ENCODE results near the gene INSR.
A peak's percentile ranks its signal among the peaks of the same experiment; 100 is the strongest.

Gene INSR

DNA sequence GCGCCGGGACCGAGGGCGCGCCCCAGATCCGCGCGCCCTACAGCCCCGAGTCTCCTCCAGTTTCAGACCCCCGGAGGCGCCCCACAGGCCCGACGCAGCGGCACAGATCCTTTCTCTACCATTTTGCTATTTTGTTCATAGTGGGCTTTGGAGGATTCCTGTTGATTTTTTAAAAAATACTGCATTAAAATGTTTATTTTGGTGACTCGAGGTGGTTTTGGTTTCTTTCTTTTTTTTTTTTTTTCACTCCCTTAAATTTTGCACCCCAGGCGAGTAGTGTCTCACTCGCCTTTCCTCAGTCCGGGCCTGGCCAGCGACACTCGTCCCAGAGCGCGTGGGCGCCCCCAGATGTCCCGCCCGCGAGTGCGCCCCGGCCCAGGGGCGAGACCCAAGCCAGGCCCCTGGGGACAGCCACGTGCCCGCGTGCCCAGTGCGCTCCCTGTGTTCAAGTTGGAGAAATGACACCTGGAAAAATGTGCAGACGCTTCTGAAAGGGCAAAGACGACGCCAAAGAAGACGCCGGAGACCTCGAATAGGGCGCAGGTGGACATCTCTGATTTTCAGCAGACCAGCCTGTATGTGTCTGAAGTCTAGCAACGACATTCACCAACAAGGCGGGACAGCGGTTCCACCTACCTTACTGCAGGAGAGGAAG is 471 bp upstream of the INSR start:
- no peak for DNase-seq

DNA sequence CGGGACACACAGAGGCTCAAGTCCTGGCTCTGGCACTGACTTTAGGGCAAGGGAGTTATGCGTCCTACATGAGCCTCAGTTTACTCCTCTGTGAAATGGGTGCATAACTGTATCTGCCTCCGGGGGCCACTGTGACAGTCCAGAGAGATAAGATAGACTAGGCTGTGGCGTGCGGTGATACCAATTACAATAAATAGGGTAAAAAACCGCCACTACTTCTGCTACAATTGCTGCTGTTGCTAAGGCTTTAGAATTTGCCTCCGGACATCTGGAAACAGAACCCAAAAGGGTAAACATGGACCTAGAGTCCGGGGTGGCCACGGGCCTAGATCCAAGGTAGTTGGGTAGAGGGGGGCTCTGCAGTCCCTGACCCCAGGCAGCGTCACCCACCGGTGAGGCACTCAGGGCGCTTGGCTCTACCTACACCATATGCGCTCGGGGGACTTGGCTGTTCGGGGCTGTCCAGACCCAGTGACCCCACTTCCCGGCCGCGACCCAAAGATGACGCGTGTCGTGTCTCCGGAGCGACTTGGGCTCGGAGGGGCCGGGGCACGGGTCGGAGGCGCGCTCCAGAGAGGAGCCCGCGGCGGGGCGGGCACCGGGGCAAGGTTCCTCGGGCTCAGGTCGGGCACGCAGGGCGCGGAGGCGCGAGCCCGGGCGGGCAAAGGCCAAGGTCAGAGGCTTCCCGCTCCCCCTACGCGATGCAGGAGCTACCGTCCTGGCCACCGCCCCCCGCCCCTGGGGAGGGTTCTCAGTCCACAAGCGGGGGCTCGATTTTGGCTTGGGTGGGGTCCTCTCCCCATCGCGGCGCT is 1.1 kb downstream of the INSR start:
- no peak for DNase-seq

DNA sequence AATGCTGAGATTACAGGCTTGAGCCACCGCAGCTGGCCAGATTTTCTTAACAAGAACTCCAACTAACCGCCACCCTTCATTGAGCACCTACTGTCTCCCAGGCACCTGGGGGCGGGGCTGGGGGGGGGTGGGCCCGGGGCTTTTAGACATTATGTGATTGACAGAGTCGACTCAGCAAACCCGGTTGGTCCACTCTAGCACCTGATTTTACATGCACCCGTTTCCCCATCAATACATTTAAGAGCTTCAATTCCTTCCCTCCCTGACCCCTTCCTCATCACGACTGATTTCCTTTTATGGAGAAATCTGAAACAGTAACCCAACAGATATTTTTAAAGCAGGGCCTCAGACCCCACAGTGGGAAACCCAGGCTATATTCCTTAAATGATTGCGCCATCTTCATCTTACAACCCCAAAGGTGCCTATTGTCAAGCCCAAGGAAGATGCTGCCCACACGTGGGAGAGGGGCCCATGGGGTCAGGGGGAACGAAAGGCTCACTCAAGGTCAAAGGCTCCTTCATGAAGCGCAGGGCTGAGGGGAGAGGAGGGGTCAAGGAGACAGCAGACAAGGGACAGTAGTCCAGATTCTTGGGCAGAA is 1.8 kb downstream of the INSR start:
- no peak for DNase-seq

- DNase-seq = no peak
Observed at GRCh38 chr19:7288977-7289376, 5.2 kb downstream of the INSR start.

DNA sequence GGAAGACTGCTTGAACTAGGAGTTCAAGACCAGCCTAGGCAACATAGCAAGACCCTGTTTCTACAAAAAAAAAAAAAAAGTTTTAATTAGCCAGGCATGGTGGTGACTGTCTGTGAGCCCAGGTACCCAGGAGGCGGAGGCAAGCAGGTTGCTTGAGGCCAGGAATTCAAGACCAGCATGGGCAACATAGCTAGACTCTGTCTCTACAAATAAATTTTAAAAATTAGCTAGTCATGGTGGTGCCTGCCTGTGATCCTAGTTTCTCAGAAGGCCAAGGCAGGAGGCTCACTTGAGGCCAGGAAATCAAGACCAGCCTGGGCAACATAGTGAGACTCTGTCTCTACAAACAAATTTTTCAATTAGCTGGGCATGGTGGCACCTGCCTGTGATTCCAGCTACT is 6.1 kb downstream of the INSR start:
- no peak for DNase-seq

DNA sequence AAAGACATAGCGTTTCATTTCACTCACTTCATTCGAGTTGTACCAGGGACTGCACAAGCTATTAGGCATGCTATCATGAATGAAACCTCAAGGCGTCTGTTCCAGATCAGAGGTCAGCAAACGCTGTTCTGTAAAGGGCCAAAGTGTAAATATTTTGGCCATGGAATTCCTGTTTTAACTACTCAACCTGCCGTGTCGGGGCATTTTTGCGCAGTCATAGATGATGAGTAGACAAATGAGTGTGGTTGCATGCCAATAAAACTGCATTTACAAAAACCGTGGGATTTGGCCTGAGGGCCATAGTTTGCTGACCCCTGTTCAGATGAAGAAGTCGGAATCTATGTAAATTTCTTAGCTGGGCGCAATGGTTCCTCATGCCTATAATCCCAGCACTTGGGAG is 6.5 kb downstream of the INSR start:
- DNase-seq = no peak

DNA sequence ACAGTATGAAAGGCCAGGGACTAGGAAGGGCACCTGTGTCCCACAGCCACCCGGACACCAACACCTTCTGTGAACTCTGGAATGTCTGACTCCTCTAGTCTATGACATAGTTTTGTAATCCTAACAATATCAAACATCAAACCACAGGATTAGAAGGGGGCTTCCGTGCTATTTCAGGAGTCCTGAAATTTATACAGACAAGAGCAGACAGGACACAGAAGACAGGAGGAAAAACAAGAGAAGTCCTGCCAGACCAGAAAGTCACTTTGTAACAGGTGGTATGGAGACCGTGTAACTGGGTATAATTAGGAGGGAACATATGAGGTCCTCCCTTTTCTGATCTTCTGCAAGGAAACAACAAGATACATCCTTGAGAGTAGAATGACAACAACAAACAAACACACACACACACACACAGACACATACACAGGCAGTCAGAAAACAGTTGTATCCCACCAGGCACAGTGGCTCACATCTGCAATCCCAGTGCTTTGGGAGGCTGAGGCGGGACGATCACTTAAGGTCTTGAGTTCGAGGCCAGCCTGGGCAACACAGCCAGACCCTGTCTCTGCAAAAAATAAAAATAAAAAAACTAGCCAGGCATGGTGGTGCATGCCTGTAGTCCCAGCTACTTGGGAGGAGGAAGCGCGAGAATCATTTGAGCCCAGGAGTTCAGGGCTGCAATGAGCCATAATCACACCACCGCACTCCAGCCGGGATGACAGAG is 13.1 kb downstream of the INSR start:
- no peak for DNase-seq

GRCh38 chr19:7272856-7273578 is 21.2 kb downstream of the INSR start:
- DNase-seq = peak; percentile 84

- no peak for DNase-seq
Observed at GRCh38 chr19:7268705-7269098, 25.5 kb downstream of the INSR start.

- peak; percentile 91 for DNase-seq
Observed at GRCh38 chr19:7267792-7268704, 26.2 kb downstream of the INSR start.

DNA sequence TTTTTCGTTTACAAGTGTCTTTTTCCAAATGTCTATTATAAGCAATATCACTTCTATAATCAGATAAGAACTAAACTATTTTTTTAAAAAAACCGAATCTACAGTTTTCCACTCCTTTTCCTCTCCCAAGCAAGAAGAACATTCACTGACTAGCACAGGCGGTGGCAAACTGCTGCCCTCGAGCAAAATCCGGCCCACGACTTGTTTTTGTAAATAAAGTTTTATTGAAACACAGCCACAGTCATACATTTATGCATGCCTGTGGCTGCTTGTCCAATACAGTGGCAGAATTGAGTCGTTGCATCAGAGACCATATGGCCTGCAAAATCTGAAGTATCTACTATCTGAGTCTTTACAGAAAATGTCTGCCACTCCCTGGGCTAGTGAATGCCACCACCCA is 27.4 kb downstream of the INSR start:
- DNase-seq = no peak

GRCh38 chr19:7265963-7266362 is 28.3 kb downstream of the INSR start:
- no peak for DNase-seq

- DNase-seq = no peak
Observed at GRCh38 chr19:7264858-7265257, 29.4 kb downstream of the INSR start.

GRCh38 chr19:7263521-7263920 is 30.7 kb downstream of the INSR start:
- DNase-seq = no peak

GRCh38 chr19:7263066-7263465 is 31.1 kb downstream of the INSR start:
- no peak for DNase-seq

- no peak for DNase-seq
Observed at GRCh38 chr19:7262470-7262869, 31.7 kb downstream of the INSR start.

- no peak for DNase-seq
Observed at GRCh38 chr19:7260161-7260560, 34.1 kb downstream of the INSR start.

DNA sequence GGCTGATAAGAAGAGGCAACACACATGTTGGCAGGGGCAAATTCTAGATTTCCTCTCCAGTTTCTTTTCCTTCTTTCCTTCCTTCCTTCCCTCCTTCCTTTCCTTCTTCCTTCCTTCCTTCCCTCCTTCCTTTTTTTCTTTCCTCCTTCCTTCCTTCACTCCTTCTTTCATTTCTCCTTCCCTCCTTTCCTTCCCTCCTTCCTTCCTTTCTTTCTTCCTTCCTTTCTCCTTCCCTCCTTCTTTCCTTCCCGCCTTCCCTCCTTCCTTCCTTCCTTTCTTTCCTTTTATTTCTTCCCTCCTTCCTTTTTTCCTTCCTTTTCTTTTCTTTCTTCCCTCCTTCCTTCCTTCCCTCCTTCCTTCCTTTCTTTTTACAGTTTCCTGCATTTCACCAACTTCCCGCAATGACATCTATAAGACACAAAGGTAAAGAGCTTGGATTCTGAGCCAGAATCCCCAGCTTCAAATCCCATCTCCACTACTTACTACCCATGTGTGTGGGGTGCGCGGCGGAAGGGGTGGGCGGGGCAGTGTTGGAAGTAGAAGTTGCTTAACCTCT is 35.3 kb downstream of the INSR start:
- no peak for DNase-seq

DNA sequence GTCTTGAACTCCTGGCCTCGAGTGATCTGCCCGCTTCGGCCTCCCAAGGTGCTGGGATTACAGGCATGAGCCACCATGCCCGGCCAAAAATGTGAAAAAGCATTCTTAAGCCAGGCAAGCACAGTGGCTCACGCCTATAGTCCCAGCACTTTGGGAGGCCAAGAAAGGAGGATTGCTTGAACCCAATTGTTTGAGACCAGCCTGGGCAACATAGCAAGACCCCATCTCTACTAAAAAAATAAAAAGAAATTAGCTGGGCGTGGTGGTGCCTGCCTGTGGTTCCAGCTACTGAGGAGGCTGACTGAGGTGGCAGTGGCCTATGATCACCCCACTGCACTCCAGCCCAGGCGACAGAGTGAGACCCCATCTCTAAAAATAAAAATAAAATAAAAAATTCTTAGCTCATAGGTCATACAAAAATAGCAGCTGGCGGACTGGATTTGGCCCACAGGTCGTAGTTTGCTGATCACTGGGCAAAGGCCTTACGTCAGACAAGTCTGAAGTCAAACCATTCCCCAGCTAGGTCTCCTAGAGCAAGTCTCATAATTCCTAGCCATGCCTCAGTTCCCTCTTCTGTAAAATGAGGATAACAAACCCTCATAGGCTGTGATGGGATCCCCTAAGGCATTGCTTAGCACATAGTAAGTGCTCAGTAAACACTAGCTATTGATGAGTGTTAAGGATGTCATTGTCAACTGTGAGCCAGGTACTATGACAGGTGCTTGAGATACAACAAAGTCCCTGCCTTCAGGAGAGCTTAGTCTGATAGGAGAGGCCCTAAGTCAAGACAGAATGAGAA is 36.0 kb downstream of the INSR start:
- no peak for DNase-seq

All from SIG-M5 (cell line).